ENCODE results near the gene LBHD2.
"Not testable (repeated sequence)": the region's sequence is repeated elsewhere in the genome, so short reads cannot be mapped to it uniquely, and the experiment has no call there.

The LBHD2 gene

GRCh38 chr14:103118018-103118662 is 34.1 kb downstream of the LBHD2 start:
- DNase-seq (ENCODE audit: low read depth in 3 of 3, low spot score in 1 of 3), result no peak

- no peak for DNase-seq (ENCODE audit: low read depth in 3 of 3, low spot score in 1 of 3)
Measured at GRCh38 chr14:103118663-103119404, 34.8 kb downstream of the LBHD2 start.

GRCh38 chr14:103119527-103119926 is 35.5 kb downstream of the LBHD2 start:
- not testable (repeated sequence) for DNase-seq (ENCODE audit: low read depth in 3 of 3, low spot score in 1 of 3)

- no peak for DNase-seq (ENCODE audit: low read depth in 3 of 3, low spot score in 1 of 3)
Measured at GRCh38 chr14:103121121-103121845, 37.3 kb downstream of the LBHD2 start.

GRCh38 chr14:103121846-103122584 is 38.0 kb downstream of the LBHD2 start:
- DNase-seq (ENCODE audit: low read depth in 3 of 3, low spot score in 1 of 3), result no peak

GRCh38 chr14:103122585-103122946 is 38.6 kb downstream of the LBHD2 start:
- no peak for DNase-seq (ENCODE audit: low read depth in 3 of 3, low spot score in 1 of 3)

- DNase-seq (ENCODE audit: low read depth in 3 of 3, low spot score in 1 of 3), result no peak
Measured at GRCh38 chr14:103122947-103123633, 39.1 kb downstream of the LBHD2 start, which contains the start of gene TNFAIP2. Gene TNFAIP2, plus strand, starts transcription at chr14:103123461. Its CDS starts 2,997 bp downstream, at chr14:103126458.

- DNase-seq (ENCODE audit: low read depth in 3 of 3, low spot score in 1 of 3), result no peak
Measured at GRCh38 chr14:103123634-103124500, 39.9 kb downstream of the LBHD2 start.

GRCh38 chr14:103124501-103125001 is 40.5 kb downstream of the LBHD2 start:
- no peak for DNase-seq (ENCODE audit: low read depth in 3 of 3, low spot score in 1 of 3)

GRCh38 chr14:103125098-103126070 is 41.4 kb downstream of the LBHD2 start:
- no peak for DNase-seq (ENCODE audit: low read depth in 3 of 3, low spot score in 1 of 3)

GRCh38 chr14:103126088-103126872 is 42.3 kb downstream of the LBHD2 start:
- no peak for DNase-seq (ENCODE audit: low read depth in 3 of 3, low spot score in 1 of 3)

GRCh38 chr14:103126873-103127304 is 42.9 kb downstream of the LBHD2 start:
- no peak for DNase-seq (ENCODE audit: low read depth in 3 of 3, low spot score in 1 of 3)

- DNase-seq (ENCODE audit: low read depth in 3 of 3, low spot score in 1 of 3), result no peak
Measured at GRCh38 chr14:103127356-103127755, 43.3 kb downstream of the LBHD2 start.

GRCh38 chr14:103127861-103128598 is 44.0 kb downstream of the LBHD2 start:
- no peak for DNase-seq (ENCODE audit: low read depth in 3 of 3, low spot score in 1 of 3)

GRCh38 chr14:103128631-103129300 is 44.8 kb downstream of the LBHD2 start:
- DNase-seq (ENCODE audit: low read depth in 3 of 3, low spot score in 1 of 3), result no peak

GRCh38 chr14:103129301-103130016 is 45.4 kb downstream of the LBHD2 start:
- no peak for DNase-seq (ENCODE audit: low read depth in 3 of 3, low spot score in 1 of 3)
